ENCODE results near the gene KRTAP4-11. TPM values are rescaled to one million over a fixed set of nuclear protein-coding genes. Genes with fewer than 3 reads are reported as not detected.

Gene KRTAP4-11
- total and polyA plus RNA-seq, 2 of the 13 experiments (the other 11 are each of a cell fraction or from before 2014, with no cell fraction given), result not detected

DNA sequence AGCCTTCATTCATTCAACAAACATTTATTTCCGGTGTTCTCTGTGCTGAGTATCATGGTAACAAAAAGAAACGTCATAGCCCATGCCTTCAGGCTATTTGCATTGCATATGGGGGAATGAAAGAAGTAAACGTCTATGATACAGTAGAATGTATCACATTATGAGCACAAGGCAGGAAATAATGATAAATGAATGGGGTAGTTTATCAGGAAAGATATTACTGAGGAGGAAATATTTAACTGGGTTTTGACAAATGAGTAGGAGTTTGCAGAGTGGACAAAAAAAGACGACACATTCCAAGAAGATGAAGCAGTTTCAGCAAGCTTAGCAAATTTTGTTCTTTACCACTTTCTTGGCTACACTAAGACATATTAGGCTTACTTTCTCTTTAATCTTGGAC lies 35.5 kb downstream of the KRTAP4-11 start:
- CTCF ChIA-PET (ENCODE audit: low intra/inter-chr PET ratio, low total read pairs), result no interaction called here
- no peaks in the 10 kb centered on the region for H3K79me2 ChIP-seq (ENCODE audit: insufficient read depth, low read length)

More for the DNA sequence above, 35.5 kb downstream of the KRTAP4-11 start:
- Histone ChIP-seq H3K4me3 (replicated peaks in 1 of 3; ENCODE audit: insufficient read depth in 1 of 3, low read depth in 2 of 3, low read length in 3 of 3) (no peak overlapping the region), H2AFZ (ENCODE audit: low read length) (no peak overlapping the region), H3K27ac (ENCODE audit: extremely low read length, insufficient read depth, low read length) (no peak overlapping the region), H3K9me3 (ENCODE audit: low read length) (no peaks in the 10 kb centered on the region), H3K36me3 (replicated peaks in 1 of 2; ENCODE audit: control insufficient read depth in 1 of 2, insufficient read depth in 2 of 2, low read length in 2 of 2) (no peaks in the 10 kb centered on the region), H3K4me2 (ENCODE audit: low read depth, low read length) (no peak overlapping the region), H3K9ac (ENCODE audit: insufficient read depth, low read depth, low read length) (no peak overlapping the region), H4K20me1 (ENCODE audit: insufficient read depth, low read length) (no peaks in the 10 kb centered on the region), H3K27me3 (ENCODE audit: control insufficient read depth in 1 of 2, insufficient read depth in 2 of 2, low read length in 2 of 2) (no peaks in the 10 kb centered on the region; a peak in 2 of 5 replicates), H3K4me1 (ENCODE audit: insufficient read depth, low read length) (no peaks in the 10 kb centered on the region)
- DNase-seq (ENCODE audit: low spot score) (no peak), ATAC-seq (no peak), FAIRE-seq (no peak)
- POLR2A ChIA-PET, result no interaction called here
- in situ Hi-C loops (cut with HindIII; ENCODE audit: extremely low pct_ligation_motif_present, low pct_unique_long_range_greater_than_20kb), result no loop called here
- TF ChIP-seq, protein P1, sequence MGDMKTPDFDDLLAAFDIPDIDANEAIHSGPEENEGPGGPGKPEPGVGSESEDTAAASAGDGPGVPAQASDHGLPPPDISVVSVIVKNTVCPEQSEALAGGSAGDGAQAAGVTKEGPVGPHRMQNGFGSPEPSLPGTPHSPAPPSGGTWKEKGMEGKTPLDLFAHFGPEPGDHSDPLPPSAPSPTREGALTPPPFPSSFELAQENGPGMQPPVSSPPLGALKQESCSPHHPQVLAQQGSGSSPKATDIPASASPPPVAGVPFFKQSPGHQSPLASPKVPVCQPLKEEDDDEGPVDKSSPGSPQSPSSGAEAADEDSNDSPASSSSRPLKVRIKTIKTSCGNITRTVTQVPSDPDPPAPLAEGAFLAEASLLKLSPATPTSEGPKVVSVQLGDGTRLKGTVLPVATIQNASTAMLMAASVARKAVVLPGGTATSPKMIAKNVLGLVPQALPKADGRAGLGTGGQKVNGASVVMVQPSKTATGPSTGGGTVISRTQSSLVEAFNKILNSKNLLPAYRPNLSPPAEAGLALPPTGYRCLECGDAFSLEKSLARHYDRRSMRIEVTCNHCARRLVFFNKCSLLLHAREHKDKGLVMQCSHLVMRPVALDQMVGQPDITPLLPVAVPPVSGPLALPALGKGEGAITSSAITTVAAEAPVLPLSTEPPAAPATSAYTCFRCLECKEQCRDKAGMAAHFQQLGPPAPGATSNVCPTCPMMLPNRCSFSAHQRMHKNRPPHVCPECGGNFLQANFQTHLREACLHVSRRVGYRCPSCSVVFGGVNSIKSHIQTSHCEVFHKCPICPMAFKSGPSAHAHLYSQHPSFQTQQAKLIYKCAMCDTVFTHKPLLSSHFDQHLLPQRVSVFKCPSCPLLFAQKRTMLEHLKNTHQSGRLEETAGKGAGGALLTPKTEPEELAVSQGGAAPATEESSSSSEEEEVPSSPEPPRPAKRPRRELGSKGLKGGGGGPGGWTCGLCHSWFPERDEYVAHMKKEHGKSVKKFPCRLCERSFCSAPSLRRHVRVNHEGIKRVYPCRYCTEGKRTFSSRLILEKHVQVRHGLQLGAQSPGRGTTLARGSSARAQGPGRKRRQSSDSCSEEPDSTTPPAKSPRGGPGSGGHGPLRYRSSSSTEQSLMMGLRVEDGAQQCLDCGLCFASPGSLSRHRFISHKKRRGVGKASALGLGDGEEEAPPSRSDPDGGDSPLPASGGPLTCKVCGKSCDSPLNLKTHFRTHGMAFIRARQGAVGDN (CRISPR knock-in tag; IDR thresholded peaks at IDR 0.05), result no peak
- TF ChIP-seq MAFK (conservative IDR thresholded peaks at IDR 0.05 in 1 of 2, IDR thresholded peaks at IDR 0.05 in 1 of 2; ENCODE audit: low read length in 2 of 2) (peak; percentile 24 to 60; a peak in 3 of 4 replicates), MAFF (IDR thresholded peaks at IDR 0.05; ENCODE audit: low read depth, low read length) (0 out of 2 replicates have a peak, but pooled peaks have one; percentile 50), ZNF496 (CRISPR knock-in tag; IDR thresholded peaks at IDR 0.05; ENCODE audit: insufficient replicate concordance) (no peak), ZNF562 (CRISPR knock-in tag; IDR thresholded peaks at IDR 0.05; ENCODE audit: borderline replicate concordance) (no peak), SP1 (IDR thresholded peaks at IDR 0.05) (no peak), SP1 (CRISPR knock-in tag; IDR thresholded peaks at IDR 0.05) (no peak), ZNF547 (CRISPR knock-in tag; IDR thresholded peaks at IDR 0.05) (no peak), PRPF4 (IDR thresholded peaks at IDR 0.05; ENCODE audit: low read depth, low read length, poor library complexity, severe bottlenecking) (no peak), SMAD9 (CRISPR knock-in tag; IDR thresholded peaks at IDR 0.05) (no peak)
- TF ChIP-seq, protein P2, sequence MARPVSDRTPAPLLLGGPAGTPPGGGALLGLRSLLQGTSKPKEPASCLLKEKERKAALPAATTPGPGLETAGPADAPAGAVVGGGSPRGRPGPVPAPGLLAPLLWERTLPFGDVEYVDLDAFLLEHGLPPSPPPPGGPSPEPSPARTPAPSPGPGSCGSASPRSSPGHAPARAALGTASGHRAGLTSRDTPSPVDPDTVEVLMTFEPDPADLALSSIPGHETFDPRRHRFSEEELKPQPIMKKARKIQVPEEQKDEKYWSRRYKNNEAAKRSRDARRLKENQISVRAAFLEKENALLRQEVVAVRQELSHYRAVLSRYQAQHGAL (CRISPR knock-in tag; IDR thresholded peaks at IDR 0.05; ENCODE audit: not compliant biosample characterization), result no peak
- intact Hi-C loops (cut with micrococcal nuclease; ENCODE audit: unreplicated experiment), result no loop called here
- no TSS peak for BruUV-seq (replicated peaks)
- WGBS (ENCODE audit: low lambda C conversion rate), result 2% methylated on average over 4 of the region's 4 CpGs
